PC-3 (cell line): ENCODE data around the gene UNK. TPM values are rescaled to one million over a fixed set of nuclear protein-coding genes. Genes with fewer than 3 reads are reported as not detected.

Experiments
- ATAC-seq: fragments of 200-7000 bp; cut with Tn5 transposase; 2 replicates; pipeline ENCODE4 v1.9.1; 2020; ENCODE audit warnings: mild to moderate bottlenecking, moderate library complexity
- BruUV-seq: library from RNA; stranded (reverse); fragments of 400-500 nt; replicated peaks from 2 replicates; lab custom pipeline; 2021; lab: Mats Ljungman, UMichigan
- CTCF ChIA-PET: fragments of 300-600 bp; sonication (Branson Sonifier 250); formaldehyde crosslinking; loops from one replicate; lab custom pipeline; 2022; ENCODE audit warnings: antibody characterized with exemption; lab: Charles Lee
- POLR2A ChIA-PET: fragments of 300-600 bp; sonication (Branson Sonifier 250); formaldehyde crosslinking; loops from one replicate; lab custom pipeline; 2022; ENCODE audit warnings: antibody characterized with exemption; ENCODE audit not compliant: unreplicated experiment; lab: Charles Lee
- DNase-seq: peaks from one replicate; pipeline ENCODE4 v3.0.0-alpha.2; 2015
- H2AFZ ChIP-seq: fragments of 300-600 bp; sonication (generic); 2 replicates; pipeline ENCODE4 v1.6.0; 2016; ENCODE audit warnings: antibody characterized with exemption, low read length
- H3F3A ChIP-seq: fragments of 300-600 bp; sonication (generic); one replicate; pipeline ENCODE4 v1.6.0; 2017; ENCODE audit warnings: antibody characterized with exemption, low read length, control low read depth, mild to moderate bottlenecking; ENCODE audit not compliant: unreplicated experiment
- H3K27ac ChIP-seq: fragments of 300-600 bp; sonication (generic); 2 replicates; pipeline ENCODE4 v1.5.1; 2016; ENCODE audit warnings: mild to moderate bottlenecking, low read length
- H3K27me3 ChIP-seq: fragments of 300-600 bp; sonication (generic); 2 replicates; pipeline ENCODE4 v1.6.1; 2016; ENCODE audit warnings: low read length, mixed read lengths
- H3K36me3 ChIP-seq: fragments of 300-600 bp; sonication (generic); 2 replicates; pipeline ENCODE4 v1.6.1; 2016; ENCODE audit warnings: low read depth, mixed run types, low read length, mixed read lengths
- H3K4me1 ChIP-seq: fragments of 300-600 bp; sonication (generic); 2 replicates; pipeline ENCODE4 v1.5.1; 2016; ENCODE audit warnings: low read length; ENCODE audit not compliant: insufficient read depth
- H3K4me2 ChIP-seq: fragments of 300-600 bp; sonication (generic); 2 replicates; pipeline ENCODE4 v1.6.0; 2016; ENCODE audit warnings: low read length
- H3K4me3 ChIP-seq: fragments of 300-600 bp; sonication (generic); 2 replicates; pipeline ENCODE4 v1.5.1; 2016; ENCODE audit warnings: mild to moderate bottlenecking, low read length, mixed read lengths
- H3K79me2 ChIP-seq: fragments of 300-600 bp; sonication (generic); 2 replicates; pipeline ENCODE4 v1.6.1; 2017; ENCODE audit warnings: low read length, mixed read lengths
- H3K9ac ChIP-seq: fragments of 300-600 bp; sonication (generic); 2 replicates; pipeline ENCODE4 v1.6.0; 2016; ENCODE audit warnings: mild to moderate bottlenecking, low read length
- H3K9me2 ChIP-seq: fragments of 300-600 bp; sonication (generic); replicated peaks from 2 replicates; pipeline ENCODE4 v1.6.1; 2016; ENCODE audit warnings: mixed run types, low read length, mixed read lengths
- H3K9me3 ChIP-seq: fragments of 300-600 bp; sonication (generic); 2 replicates; pipeline ENCODE4 v1.6.1; 2016; ENCODE audit warnings: low read length, mixed read lengths
- H4K20me1 ChIP-seq: fragments of 300-600 bp; sonication (generic); 2 replicates; pipeline ENCODE4 v1.6.1; 2016; ENCODE audit warnings: low read length, mixed read lengths
- CTCF ChIP-seq: fragments of 300-600 bp; sonication (generic); conservative IDR thresholded peaks from 2 replicates; pipeline ENCODE4 v1.5.1; 2017; ENCODE audit warnings: antibody characterized with exemption, low read depth, mild to moderate bottlenecking, low read length
- EZH2 ChIP-seq: fragments of 300-600 bp; sonication (generic); IDR thresholded peaks from one replicate; pipeline ENCODE4 v1.6.1; 2017; ENCODE audit warnings: antibody characterized with exemption, mild to moderate bottlenecking, low read length; ENCODE audit not compliant: unreplicated experiment
- EZH2phosphoT487 ChIP-seq: fragments of 300-600 bp; sonication (generic); IDR thresholded peaks from 2 replicates; pipeline ENCODE4 v1.6.1; 2018; ENCODE audit warnings: mild to moderate bottlenecking, antibody characterized with exemption, low read length, borderline replicate concordance
- intact Hi-C: fragments of 100-400 bp; cut with micrococcal nuclease; formaldehyde crosslinking; loops from 2 replicates; pipeline ENCODE4 v1.9.0; 2023
- total RNA-seq: library from RNA; depleted of rRNA; stranded (reverse); fragments of >200 nt; gene quantifications from 2 replicates; pipeline ENCODE4 v1.2.3, GENCODE V29; 2014

The UNK gene
- total RNA-seq, 1 experiment from 2014 or later = 21.8 TPM

DNA sequence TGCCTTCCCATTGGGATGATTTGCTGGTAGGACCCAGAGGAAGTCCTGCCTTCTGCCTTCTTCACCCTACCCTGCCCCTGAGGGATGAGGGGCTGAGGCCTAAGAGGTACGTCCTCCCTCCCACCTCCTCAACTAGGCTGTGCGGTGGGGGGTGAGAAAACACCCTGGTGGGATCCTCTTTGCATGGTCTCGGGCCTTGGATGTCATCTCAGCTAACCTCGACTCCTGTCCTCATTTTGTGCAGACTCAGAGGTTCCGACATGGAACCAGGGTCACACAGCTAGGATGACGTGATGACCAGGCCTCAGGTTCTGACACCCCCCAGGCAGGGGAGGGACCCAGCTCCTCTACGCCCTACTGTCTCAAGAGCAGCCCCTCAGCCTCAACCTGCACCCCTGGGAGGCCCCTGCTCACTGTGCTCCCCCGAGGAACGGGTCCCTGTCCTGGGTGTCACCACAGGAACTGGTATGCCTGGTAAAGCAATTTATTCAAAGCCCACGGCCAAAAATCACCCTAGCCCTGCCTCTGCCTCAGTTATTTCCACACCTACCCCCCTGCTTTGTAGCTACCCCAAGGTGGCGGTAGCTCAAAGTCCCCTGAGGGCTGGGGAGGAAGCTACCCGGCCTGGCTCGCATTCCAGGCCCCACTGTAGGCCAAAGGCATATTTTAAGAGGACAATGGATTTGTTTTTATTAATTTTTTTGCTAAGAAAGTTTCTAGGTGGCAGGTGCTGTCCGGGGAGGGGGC, 42.1 kb downstream of the UNK start:
- ChIA-PET POLR2A (no interaction called here), CTCF (interaction anchor here (0.5 to 1.1 kb wide), 4 partner anchors 19 to 51 kb away, joined by 3 to 6 read pairs (median 4); no protein-coding TSS in a partner anchor)
- Histone ChIP-seq H3K9me2 (no peaks in the 10 kb centered on the region), H3K27me3 (no peaks in the 10 kb centered on the region), H3K4me2 (no peak overlapping the region), H3K4me1 (no peaks in the 10 kb centered on the region), H3K4me3 (no peak overlapping the region), H4K20me1 (no peaks in the 10 kb centered on the region), H3K9me3 (no peaks in the 10 kb centered on the region), H3K36me3 (0 out of 2 replicates have a peak, but pooled peaks cover 7% of the 10 kb centered on the region), H3F3A (no peaks in the 10 kb centered on the region), H3K79me2 (no peaks in the 10 kb centered on the region), H3K27ac (no peak overlapping the region), H2AFZ (no peak overlapping the region), H3K9ac (no peak overlapping the region)
- ATAC-seq (no peak), DNase-seq (no peak)
- intact Hi-C loops = no loop called here
- no TSS peak for BruUV-seq
- no peak for TF ChIP-seq EZH2phosphoT487

DNA sequence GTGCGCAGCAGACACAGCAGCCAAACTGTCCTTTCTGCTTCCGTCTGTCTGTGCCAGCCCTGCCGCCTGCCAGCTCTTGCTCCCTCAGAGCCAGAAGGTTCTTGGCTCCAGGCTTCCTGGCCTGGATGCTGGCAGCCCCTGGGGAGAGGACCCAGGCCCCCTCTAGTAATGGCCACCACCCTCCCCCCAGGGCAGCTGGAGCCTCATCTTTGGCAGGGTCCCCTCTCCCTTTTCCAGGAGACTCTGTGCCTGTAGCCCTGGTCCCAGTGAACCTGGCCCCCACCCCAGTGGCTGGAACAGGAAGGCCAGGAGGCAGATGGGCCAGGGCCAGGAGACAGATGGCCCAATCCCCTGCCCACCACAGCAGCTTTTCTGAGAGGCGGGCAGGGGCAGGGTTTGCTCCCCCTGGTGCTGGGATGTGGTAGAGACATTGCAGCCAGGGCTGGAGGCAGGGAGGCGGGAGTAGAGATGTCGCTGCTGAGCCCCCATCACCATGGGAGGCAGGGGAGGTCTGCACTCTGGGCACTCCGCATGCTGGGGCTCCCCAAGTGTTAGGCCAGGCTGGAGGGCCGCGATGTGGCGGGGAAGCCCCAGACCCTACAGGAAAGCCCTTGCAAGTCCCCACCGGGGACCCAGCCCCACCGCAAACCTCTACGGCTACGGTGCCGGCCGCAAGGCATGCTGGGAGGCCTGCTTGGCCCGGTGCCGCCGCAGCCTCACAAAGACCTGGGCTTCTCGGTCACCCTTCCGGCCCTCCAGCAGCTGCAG, 42.9 kb downstream of the UNK start:
- Histone ChIP-seq H3K9ac (no peak overlapping the region), H3K79me2 (no peaks in the 10 kb centered on the region), H3K27ac (no peak overlapping the region), H4K20me1 (no peaks in the 10 kb centered on the region), H2AFZ (no peak overlapping the region), H3K27me3 (no peaks in the 10 kb centered on the region), H3K4me2 (no peak overlapping the region), H3K36me3 (0 out of 2 replicates have a peak, but pooled peaks cover 7% of the 10 kb centered on the region), H3K4me1 (peaks cover 6% of the 10 kb centered on the region), H3K9me2 (no peaks in the 10 kb centered on the region), H3F3A (no peaks in the 10 kb centered on the region), H3K9me3 (no peaks in the 10 kb centered on the region), H3K4me3 (no peak overlapping the region)
- intact Hi-C loops = no loop called here
- TF ChIP-seq CTCF = peak; percentile 78
- no peak for TF ChIP-seq EZH2
- no peak for TF ChIP-seq EZH2phosphoT487
- ATAC-seq = peak; percentile 52
- POLR2A ChIA-PET = no interaction called here
- no TSS peak for BruUV-seq
- DNase-seq = peak; percentile 48
- CTCF ChIA-PET = interaction anchor here (0.7 to 1.1 kb wide), 3 partner anchors 18 to 50 kb away, joined by 3 to 4 read pairs (median 3); no protein-coding TSS in a partner anchor

DNA sequence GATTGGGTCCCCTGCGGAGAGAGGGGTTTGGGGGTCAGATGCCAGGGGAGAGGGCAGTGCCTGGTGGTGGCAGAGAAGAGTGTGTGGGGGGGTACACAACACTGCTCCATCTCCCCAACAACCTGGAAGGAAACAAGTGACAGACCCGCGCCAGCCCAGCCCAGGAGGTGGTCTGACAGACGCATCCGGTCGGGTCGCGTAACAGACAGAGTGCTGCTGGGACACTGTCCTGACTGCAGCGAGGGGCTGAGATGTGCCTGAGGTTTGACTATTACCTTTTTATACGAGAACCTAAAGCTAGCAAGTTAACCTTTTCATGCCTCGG, 43.4 kb downstream of the UNK start:
- Histone ChIP-seq H3K4me2 (no peak overlapping the region), H3F3A (no peaks in the 10 kb centered on the region), H3K9me3 (no peaks in the 10 kb centered on the region), H3K79me2 (no peaks in the 10 kb centered on the region), H3K27me3 (no peaks in the 10 kb centered on the region), H4K20me1 (no peaks in the 10 kb centered on the region), H3K4me3 (no peak overlapping the region), H3K36me3 (0 out of 2 replicates have a peak, but pooled peaks cover 7% of the 10 kb centered on the region), H2AFZ (no peak overlapping the region), H3K9ac (no peak overlapping the region), H3K9me2 (no peaks in the 10 kb centered on the region), H3K4me1 (peaks cover 9% of the 10 kb centered on the region), H3K27ac (no peak overlapping the region)
- ATAC-seq (no peak), DNase-seq (no peak)
- no peak for TF ChIP-seq CTCF
- ChIA-PET CTCF (interaction anchor here (0.9 kb wide), 1 partner anchor 21 kb away, joined by 3 read pairs; no protein-coding TSS in a partner anchor), POLR2A (no interaction called here)
- no TSS peak for BruUV-seq
- intact Hi-C loops = no loop called here
